Measurements from ENCODE around the gene PEX11G.

DNA sequence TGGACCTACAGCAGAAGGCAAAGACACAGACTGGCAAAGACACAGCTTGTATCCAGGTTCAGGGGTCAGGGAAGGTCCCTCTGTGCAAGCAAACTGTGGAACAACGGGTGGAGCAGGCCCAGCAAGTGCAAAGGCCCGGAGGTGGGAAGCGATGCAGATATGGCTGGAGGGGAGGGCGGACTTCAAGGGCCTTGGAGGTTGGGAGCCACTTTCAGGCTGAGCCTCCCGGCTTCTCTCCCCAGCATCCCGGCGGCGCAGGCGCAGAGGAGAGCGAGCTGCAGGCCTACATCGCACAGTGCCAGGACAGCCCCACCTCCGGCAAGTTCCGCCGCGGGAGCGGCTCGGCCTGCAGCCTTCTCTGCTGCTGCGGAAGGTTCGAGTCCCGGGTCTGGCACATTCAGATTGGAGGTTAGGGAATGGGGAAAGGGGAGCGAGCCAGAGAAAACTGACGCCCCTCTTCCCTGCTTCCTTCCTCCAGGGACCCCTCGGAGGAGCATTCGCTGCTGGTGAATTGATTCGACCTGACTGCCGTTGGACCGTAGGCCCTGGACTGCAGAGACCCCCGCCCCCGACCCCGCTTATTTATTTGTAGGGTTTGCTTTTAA, 44.5 kb upstream of the PEX11G start:
- TF ChIP-seq, protein P1, sequence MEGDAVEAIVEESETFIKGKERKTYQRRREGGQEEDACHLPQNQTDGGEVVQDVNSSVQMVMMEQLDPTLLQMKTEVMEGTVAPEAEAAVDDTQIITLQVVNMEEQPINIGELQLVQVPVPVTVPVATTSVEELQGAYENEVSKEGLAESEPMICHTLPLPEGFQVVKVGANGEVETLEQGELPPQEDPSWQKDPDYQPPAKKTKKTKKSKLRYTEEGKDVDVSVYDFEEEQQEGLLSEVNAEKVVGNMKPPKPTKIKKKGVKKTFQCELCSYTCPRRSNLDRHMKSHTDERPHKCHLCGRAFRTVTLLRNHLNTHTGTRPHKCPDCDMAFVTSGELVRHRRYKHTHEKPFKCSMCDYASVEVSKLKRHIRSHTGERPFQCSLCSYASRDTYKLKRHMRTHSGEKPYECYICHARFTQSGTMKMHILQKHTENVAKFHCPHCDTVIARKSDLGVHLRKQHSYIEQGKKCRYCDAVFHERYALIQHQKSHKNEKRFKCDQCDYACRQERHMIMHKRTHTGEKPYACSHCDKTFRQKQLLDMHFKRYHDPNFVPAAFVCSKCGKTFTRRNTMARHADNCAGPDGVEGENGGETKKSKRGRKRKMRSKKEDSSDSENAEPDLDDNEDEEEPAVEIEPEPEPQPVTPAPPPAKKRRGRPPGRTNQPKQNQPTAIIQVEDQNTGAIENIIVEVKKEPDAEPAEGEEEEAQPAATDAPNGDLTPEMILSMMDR (conservative IDR thresholded peaks at IDR 0.05; ENCODE audit: low read depth in 2 of 2): no peak
- no peak for TF ChIP-seq CREB1 (CRISPR knock-in tag; IDR thresholded peaks at IDR 0.05; ENCODE audit: low read depth)
- no peak for TF ChIP-seq EZH2 (IDR thresholded peaks at IDR 0.05; ENCODE audit: low read depth, unreplicated experiment)
- no peak for TF ChIP-seq JUNB (IDR thresholded peaks at IDR 0.05; ENCODE audit: unreplicated experiment)
- TF ChIP-seq, protein P2, sequence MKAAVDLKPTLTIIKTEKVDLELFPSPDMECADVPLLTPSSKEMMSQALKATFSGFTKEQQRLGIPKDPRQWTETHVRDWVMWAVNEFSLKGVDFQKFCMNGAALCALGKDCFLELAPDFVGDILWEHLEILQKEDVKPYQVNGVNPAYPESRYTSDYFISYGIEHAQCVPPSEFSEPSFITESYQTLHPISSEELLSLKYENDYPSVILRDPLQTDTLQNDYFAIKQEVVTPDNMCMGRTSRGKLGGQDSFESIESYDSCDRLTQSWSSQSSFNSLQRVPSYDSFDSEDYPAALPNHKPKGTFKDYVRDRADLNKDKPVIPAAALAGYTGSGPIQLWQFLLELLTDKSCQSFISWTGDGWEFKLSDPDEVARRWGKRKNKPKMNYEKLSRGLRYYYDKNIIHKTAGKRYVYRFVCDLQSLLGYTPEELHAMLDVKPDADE (IDR thresholded peaks at IDR 0.05): no peak

Measured in GM23338 (cell line).